CD14-positive monocyte (primary cell): ENCODE results near the gene PLCG1. TPM values are rescaled to one million over a fixed set of nuclear protein-coding genes. Genes with fewer than 3 reads are reported as not detected.

Experiments used
- DNase-seq, 3 donors: peaks; one replicate each; pipeline ENCODE4 v3.0.0-alpha.2; 2011 to 2022
- H2AFZ ChIP-seq: 2 replicates; pipeline ENCODE4 v1.6.0; 2012; ENCODE audit warnings: mild to moderate bottlenecking, low read depth, low read length, inconsistent platforms; ENCODE audit not compliant: insufficient read depth, poor library complexity, severe bottlenecking
- H3K27ac ChIP-seq, 2 donors: 1 replicate in 1 of 2; 2 replicates in 1 of 2; pipeline ENCODE4 v1.5.1; 2012 to 2013; ENCODE audit warnings: low read length in 2 of 2, control low read depth in 1 of 2, inconsistent platforms in 1 of 2, low read depth in 1 of 2, mild to moderate bottlenecking in 1 of 2
- H3K27me3 ChIP-seq, 2 donors: one replicate each; pipeline versions ENCODE4 v1.6.0 to v1.6.1; 2011 to 2013; ENCODE audit warnings: low read length in 2 of 2; ENCODE audit not compliant: control insufficient read depth in 2 of 2, insufficient read depth in 2 of 2
- H3K36me3 ChIP-seq, 2 donors: replicated peaks in 1 of 2; 1 replicate in 1 of 2; 2 replicates in 1 of 2; pipeline versions ENCODE4 v1.5.1 to v1.6.1; 2012 to 2013; ENCODE audit warnings: low read length in 2 of 2, control low read depth in 1 of 2, inconsistent platforms in 1 of 2, mild to moderate bottlenecking in 1 of 2; ENCODE audit not compliant: insufficient read depth in 2 of 2, control insufficient read depth in 1 of 2
- H3K4me1 ChIP-seq, 2 donors: 1 replicate in 1 of 2; 2 replicates in 1 of 2; pipeline versions ENCODE4 v1.5.1 to v1.6.1; 2012 to 2013; ENCODE audit warnings: low read length in 2 of 2, control low read depth in 1 of 2, inconsistent platforms in 1 of 2, mild to moderate bottlenecking in 1 of 2, moderate library complexity in 1 of 2; ENCODE audit not compliant: insufficient read depth in 2 of 2, control insufficient read depth in 1 of 2
- H3K4me2 ChIP-seq: replicated peaks from 2 replicates; pipeline ENCODE3; 2012; ENCODE audit warnings: low read length, moderate library complexity, mild to moderate bottlenecking; ENCODE audit not compliant: poor library complexity, severe bottlenecking; ENCODE audit errors: extremely low read depth
- H3K4me3 ChIP-seq, 3 experiments: fragments of 200-600 bp in 1 of 3; sonication (generic) in 1 of 3; replicated peaks in 1 of 3; 1 replicate in 2 of 3; 2 replicates in 1 of 3; pipeline ENCODE4 v1.5.1; 2011 to 2013; ENCODE audit warnings: low read length in 3 of 3, mild to moderate bottlenecking in 3 of 3, control low read depth in 2 of 3, low read depth in 2 of 3, inconsistent platforms in 1 of 3, moderate library complexity in 1 of 3
- H3K79me2 ChIP-seq: 2 replicates; pipeline ENCODE4 v1.6.0; 2012; ENCODE audit warnings: mild to moderate bottlenecking, control low read depth, inconsistent platforms, low read length, moderate library complexity; ENCODE audit not compliant: insufficient read depth
- H3K9ac ChIP-seq: 2 replicates; pipeline ENCODE4 v1.6.0; 2017; ENCODE audit warnings: low read length, mild to moderate bottlenecking; ENCODE audit not compliant: insufficient read depth, poor library complexity, severe bottlenecking
- H3K9me3 ChIP-seq, 2 donors: replicated peaks in 1 of 2; 1 replicate in 1 of 2; 2 replicates in 1 of 2; pipeline versions ENCODE4 v1.5.1 to v1.6.1; 2012 to 2013; ENCODE audit warnings: low read length in 2 of 2, control low read depth in 1 of 2; ENCODE audit not compliant: control insufficient read depth in 1 of 2, insufficient read depth in 1 of 2
- H4K20me1 ChIP-seq: 2 replicates; pipeline ENCODE4 v1.6.0; 2012; ENCODE audit warnings: mild to moderate bottlenecking, low read length, control low read depth, moderate library complexity; ENCODE audit not compliant: insufficient read depth
- H3K27ac Mint-ChIP-seq, 7 donors: one replicate each; pipeline ENCODE4 v1.8.0; 2020; ENCODE audit warnings: mild to moderate bottlenecking in 7 of 7, mixed read lengths in 7 of 7, moderate library complexity in 6 of 7, inconsistent platforms in 2 of 7
- H3K27me3 Mint-ChIP-seq, 3 donors: one replicate each; pipeline ENCODE4 v1.8.0; 2021 to 2022; ENCODE audit warnings: low read depth in 3 of 3, mild to moderate bottlenecking in 3 of 3, mixed read lengths in 3 of 3, moderate library complexity in 3 of 3, inconsistent platforms in 1 of 3
- H3K36me3 Mint-ChIP-seq, 2 donors: one replicate each; pipeline ENCODE4 v1.8.0; 2020; ENCODE audit warnings: mixed read lengths in 2 of 2, inconsistent platforms in 1 of 2, mild to moderate bottlenecking in 1 of 2
- H3K4me1 Mint-ChIP-seq: one replicate; pipeline ENCODE4 v1.8.0; 2020; ENCODE audit warnings: mild to moderate bottlenecking, mixed read lengths
- H3K4me3 Mint-ChIP-seq, 2 donors: one replicate each; pipeline ENCODE4 v1.8.0; 2020; ENCODE audit warnings: mild to moderate bottlenecking in 2 of 2, mixed read lengths in 2 of 2, moderate library complexity in 1 of 2
- H3K9me3 Mint-ChIP-seq, 7 donors: one replicate each; pipeline ENCODE4 v1.8.0; 2020 to 2022; ENCODE audit warnings: mixed read lengths in 7 of 7, mild to moderate bottlenecking in 6 of 7, moderate library complexity in 6 of 7, inconsistent platforms in 2 of 7
- WGBS: methylation state at CpG from one replicate; pipeline ENCODE4 v1.1.5; 2013; ENCODE audit warnings: missing lambda C conversion rate; ENCODE audit not compliant: insufficient coverage; 5-methylcytosine and 5-hydroxymethylcytosine counted together
- intact Hi-C, 2 donors: fragments of 100-400 bp; cut with micrococcal nuclease; formaldehyde crosslinking; loops; one replicate each; pipeline versions ENCODE4 v1.15.0 to v1.15.1; 2023
- polyA plus RNA-seq, 3 donors: library from polyadenylated mRNA; depleted of rRNA in 1 of 3; unstranded in 2 of 3; stranded (reverse) in 1 of 3; fragments of 300-500 nt in 2 of 3; fragments of >200 nt in 1 of 3; fragmentation: Illumina TruSeq in 2 of 3; gene quantifications; 1 replicate in 2 of 3; 2 replicates in 1 of 3; pipeline ENCODE4 v1.2.3, GENCODE V29; 2012 to 2021
- TF ChIP-seq, protein P1 (sequence below): fragments of 200-600 bp; IDR thresholded peaks from one replicate; pipeline ENCODE4 v1.8.0; 2022; ENCODE audit warnings: antibody characterized with exemption, mild to moderate bottlenecking

Gene PLCG1
- polyA plus RNA-seq, 3 donors = 0.33 to 3.8 (median 1.0) TPM

DNA sequence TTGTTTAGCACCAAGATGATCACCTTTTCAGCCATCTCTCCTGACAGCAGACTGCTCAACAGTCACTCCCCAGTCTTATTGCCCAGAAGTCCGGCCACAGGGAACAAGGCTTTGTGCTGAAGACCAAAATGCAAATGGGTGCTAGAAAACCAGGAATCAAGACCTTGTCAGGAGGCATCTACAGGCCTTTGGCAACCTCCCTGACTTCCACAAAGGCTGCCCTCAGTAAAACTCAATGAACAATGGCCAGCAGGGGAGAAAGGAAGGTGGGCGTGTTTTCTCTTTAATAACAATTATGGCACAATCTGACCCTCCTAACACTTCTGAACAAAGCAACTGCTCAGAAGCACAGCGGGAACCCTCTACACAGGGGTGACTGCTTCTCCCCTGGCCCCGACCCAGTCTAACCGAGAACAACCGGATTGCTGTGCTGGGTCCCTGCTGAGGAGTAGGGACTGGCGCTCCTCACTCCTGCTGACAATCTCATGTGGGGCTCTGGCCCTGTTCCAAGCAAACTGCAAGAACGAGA lies 41.6 kb downstream of the PLCG1 start:
- Histone ChIP-seq H3K4me2 (no peak overlapping the region), H3K27ac (no peak overlapping the region), H3K27me3 (no peaks in the 10 kb centered on the region), H3K4me3 (no peak overlapping the region), H3K4me1 (no peaks in the 10 kb centered on the region), H3K36me3 (peaks cover 0 to 5% of the 10 kb centered on the region in 2 donors), H4K20me1 (no peaks in the 10 kb centered on the region), H3K79me2 (no peaks in the 10 kb centered on the region), H3K9ac (no peak overlapping the region), H2AFZ (no peak overlapping the region), H3K9me3 (no peaks in the 10 kb centered on the region)
- no peak for DNase-seq
- Mint-ChIP-seq H3K4me3 (no peak overlapping the region), H3K27me3 (peaks cover 0 to 21% (median 7%) of the 10 kb centered on the region in 3 donors), H3K27ac (no peak overlapping the region), H3K36me3 (peaks cover 9 to 32% of the 10 kb centered on the region in 2 donors), H3K9me3 (no peaks in the 10 kb centered on the region), H3K4me1 (no peaks in the 10 kb centered on the region)
- intact Hi-C loops = loop anchor here in 1 of 2 donors (10.0 kb wide), 1 partner anchor 46 kb away; no protein-coding TSS in a partner anchor
- 95% methylated on average over 2 of the region's 8 CpGs for WGBS
- TF ChIP-seq, protein P1, sequence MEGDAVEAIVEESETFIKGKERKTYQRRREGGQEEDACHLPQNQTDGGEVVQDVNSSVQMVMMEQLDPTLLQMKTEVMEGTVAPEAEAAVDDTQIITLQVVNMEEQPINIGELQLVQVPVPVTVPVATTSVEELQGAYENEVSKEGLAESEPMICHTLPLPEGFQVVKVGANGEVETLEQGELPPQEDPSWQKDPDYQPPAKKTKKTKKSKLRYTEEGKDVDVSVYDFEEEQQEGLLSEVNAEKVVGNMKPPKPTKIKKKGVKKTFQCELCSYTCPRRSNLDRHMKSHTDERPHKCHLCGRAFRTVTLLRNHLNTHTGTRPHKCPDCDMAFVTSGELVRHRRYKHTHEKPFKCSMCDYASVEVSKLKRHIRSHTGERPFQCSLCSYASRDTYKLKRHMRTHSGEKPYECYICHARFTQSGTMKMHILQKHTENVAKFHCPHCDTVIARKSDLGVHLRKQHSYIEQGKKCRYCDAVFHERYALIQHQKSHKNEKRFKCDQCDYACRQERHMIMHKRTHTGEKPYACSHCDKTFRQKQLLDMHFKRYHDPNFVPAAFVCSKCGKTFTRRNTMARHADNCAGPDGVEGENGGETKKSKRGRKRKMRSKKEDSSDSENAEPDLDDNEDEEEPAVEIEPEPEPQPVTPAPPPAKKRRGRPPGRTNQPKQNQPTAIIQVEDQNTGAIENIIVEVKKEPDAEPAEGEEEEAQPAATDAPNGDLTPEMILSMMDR = no peak

DNA sequence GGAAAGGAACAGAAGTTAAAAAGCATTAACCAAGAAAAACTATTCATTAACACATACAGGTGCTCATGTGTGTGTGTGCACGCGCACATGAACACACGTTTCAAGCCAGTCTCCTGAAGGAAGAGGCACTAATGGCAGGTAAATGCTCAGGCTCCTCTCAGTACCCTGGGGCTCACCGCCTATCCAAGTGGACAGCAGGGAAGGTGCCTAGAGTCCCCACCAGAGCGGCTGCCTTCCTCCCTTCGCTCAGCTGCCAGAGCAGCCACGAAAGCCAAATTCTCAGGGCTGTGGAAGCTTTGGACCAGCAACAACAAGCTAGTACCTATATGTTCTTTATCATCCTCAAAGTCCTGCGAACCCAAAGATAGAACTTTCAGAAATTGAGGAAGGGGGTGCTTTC lies 42.6 kb downstream of the PLCG1 start:
- H3K4me3 ChIP-seq = no peak overlapping the region
- no peaks in the 10 kb centered on the region for H3K4me1 ChIP-seq
- no peaks in the 10 kb centered on the region for H3K9me3 Mint-ChIP-seq
- no peaks in the 10 kb centered on the region for H3K27me3 ChIP-seq
- H3K36me3 Mint-ChIP-seq = peaks cover 12 to 42% of the 10 kb centered on the region in 2 donors
- no peaks in the 10 kb centered on the region for H3K4me1 Mint-ChIP-seq
- H4K20me1 ChIP-seq = no peaks in the 10 kb centered on the region
- H3K4me3 Mint-ChIP-seq = no peak overlapping the region
- no peaks in the 10 kb centered on the region for H3K9me3 ChIP-seq
- H3K27ac ChIP-seq = no peak overlapping the region
- TF ChIP-seq, protein P1 = no peak
- no peak overlapping the region for H3K27ac Mint-ChIP-seq
- intact Hi-C loops = loop anchor here in 1 of 2 donors (10.0 kb wide), 1 partner anchor 45 kb away; no protein-coding TSS in a partner anchor
- WGBS = 97% methylated on average over 7 of the region's 8 CpGs
- H3K36me3 ChIP-seq = peaks cover 0 to 7% of the 10 kb centered on the region in 2 donors
- no peak for DNase-seq
- H2AFZ ChIP-seq = no peak overlapping the region
- H3K27me3 Mint-ChIP-seq = peaks cover 0 to 16% (median 6%) of the 10 kb centered on the region in 3 donors
- no peak overlapping the region for H3K9ac ChIP-seq
- no peaks in the 10 kb centered on the region for H3K79me2 ChIP-seq
- no peak overlapping the region for H3K4me2 ChIP-seq
